Activated CD4-positive, alpha-beta T cell treated with anti-CD3 and anti-CD28 coated beads for 24 hours (primary cell): ENCODE measurements around the gene NCOR2.
A peak's percentile ranks its signal among the peaks of the same experiment; 100 is the strongest.

Source experiments
- DNase-seq, 2 donors: peaks; one replicate each; pipeline ENCODE4 v3.0.0-alpha.2; 2020; ENCODE audit warnings: low read depth in 2 of 2

The NCOR2 gene

DNA sequence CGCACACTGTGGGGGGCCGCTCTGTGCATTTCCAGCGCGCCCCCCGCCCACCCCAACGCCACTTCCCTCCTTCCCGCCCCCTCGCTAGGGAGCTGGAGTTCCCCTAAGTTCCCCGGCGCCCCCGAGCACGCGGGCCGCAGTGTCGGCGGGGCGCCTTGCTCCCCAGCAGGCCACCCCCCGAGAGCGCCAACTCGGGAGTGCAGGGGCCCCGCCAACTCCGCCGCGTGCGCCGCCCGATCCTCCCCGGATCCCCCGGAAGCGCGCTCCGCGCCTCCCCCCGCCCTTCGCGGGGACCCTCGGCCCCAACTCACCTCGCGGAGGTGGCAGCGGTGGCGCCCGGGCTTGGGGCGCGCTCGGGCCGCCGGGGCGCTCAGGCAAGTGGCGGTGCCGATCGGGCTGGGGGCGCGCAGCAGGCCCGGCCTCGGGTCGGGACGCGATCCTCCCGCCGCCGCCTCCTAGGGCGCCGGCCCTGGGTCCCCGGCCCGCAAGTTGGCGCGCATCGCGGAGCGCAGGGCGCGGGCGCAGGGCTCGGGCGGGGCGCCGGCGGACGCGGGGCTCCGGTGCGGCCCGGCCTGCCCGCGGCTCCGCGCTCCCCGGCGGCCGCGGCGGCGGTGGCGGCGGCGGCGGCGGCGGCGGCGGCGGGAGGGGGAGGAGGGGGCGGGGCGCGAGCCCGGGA, at the start of gene NCOR2:
NCOR2 (minus strand) TSS at position 616 of the 676 bp plus-strand sequence. CDS start 72,361 bp downstream, outside the sequence.
- DNase-seq = no peak

DNA sequence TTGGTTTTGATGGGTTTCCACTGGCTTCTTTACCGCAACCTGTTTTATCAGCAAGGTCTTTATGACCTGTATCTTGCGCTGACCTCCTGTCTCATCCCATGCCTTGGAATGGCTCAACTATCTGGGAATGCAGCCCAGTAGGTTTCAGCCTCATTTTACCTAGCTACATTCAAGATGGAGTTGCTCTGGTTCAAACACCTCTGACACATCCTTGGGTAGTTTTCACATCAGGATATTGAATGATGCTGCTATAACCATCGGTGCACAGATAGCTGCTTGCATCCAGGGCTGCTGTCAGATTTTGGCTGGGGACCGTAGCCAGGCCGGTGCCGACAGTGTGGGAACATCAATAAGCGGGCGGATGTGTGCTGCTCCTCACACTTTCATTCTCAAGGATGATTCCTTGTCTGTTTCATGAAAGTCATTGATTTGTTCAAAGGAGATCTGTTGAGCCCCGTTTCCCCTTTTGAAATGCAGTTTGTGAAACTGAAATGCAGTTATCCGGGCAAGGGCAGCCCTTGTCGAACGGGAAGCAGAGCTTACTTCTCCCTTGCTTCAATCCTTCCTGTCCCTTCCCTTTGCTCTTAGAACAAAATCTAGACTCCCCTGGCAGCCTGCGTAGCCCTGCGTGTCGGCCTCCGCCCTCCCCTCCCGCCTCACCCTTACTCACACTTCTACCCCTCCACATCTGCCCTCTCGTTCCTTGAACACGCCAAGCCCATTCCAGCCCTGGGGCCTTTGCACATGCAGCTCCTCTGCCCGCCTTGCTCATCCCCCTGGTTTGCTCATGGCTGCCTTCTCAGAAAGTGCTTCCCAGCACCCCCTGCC, 49.2 kb upstream of the NCOR2 start:
- no peak for DNase-seq

GRCh38 chr12:124614512-124615292, 47.3 kb upstream of the NCOR2 start:
- no peak for DNase-seq

DNA sequence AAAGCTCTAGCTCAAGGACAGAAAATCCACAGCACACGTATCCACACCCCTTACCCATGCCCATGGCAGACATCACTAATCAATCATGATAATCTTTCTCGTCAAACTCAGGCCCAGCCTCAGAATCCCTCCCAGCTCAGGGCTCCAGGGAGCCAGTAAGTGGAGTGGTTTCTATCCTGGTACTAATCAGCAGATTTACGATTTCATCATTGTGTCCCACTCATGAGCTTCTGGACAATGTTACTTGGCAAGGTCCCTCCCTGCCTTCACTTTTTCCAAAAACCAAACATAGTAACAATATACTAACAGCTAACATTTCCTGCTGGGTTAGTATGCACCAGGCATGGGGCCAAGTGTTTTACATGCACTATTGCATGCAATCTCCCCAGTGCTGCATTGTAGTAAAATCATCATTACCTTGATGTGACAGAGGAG, 45.8 kb upstream of the NCOR2 start:
- DNase-seq = no peak

DNA sequence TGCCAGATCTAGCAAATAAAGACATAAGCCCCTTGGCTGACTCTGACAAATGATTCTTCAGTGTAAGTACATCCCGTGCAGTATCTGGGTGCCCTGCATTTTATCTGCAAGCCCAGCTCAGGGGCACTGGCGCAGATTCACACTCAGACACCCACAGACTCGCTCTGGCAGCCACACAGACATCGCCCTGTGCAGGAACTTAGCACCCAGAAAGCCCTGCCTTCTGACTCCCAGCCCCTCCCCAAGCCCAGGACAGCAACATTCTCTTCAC, 44.9 kb upstream of the NCOR2 start:
- no peak for DNase-seq

GRCh38 chr12:124611559-124612409, 44.4 kb upstream of the NCOR2 start:
- no peak for DNase-seq

GRCh38 chr12:124610629-124611558, 43.5 kb upstream of the NCOR2 start:
- DNase-seq = no peak

GRCh38 chr12:124610021-124610612, 42.7 kb upstream of the NCOR2 start:
- DNase-seq = no peak

DNA sequence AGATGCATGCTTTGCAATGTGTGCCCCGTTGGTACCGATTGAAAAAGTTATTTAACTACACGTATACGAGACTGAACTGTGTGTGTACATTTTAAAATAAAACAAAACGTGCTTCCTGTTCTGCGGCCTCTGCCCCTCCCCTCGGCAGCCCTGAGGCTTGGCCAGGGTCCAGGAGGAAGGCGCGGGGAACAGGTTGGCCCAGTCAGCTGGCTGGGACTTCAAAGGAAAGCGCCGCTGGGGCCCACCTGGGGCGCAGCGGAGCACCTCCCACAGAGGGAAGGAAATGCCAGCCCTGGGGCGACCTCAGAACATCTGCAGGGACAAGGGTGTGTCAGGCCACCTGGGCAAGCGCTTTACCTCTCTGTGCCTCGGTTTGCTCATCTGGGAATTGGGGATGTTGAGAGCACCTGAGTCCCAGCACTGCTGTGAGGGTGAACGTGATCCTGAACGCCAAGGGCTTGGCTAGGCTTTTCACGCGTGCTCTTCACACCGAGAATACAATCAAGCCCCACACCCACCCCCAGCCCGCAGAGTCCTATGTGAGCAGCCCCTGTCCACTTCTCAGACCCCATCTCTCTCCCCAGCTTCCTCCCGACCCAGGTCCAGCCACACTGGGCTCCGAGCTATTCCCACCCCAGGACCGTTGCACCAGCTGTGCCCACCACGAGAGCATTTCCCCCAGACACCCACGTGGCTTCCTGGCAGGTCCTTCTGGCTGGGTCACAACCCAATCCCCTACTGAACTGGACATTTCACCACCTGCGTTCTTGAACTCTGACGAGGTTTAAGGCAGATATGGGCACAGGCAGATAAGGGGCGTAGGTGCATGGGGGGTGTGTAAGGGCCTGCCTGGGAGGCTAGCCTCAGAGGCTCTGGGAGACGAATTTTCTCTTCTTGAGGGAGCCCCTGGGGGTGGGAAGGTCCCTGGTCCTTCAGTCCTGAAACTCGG, 41.9 kb upstream of the NCOR2 start:
- peak; percentile 46 to 60 for DNase-seq

DNA sequence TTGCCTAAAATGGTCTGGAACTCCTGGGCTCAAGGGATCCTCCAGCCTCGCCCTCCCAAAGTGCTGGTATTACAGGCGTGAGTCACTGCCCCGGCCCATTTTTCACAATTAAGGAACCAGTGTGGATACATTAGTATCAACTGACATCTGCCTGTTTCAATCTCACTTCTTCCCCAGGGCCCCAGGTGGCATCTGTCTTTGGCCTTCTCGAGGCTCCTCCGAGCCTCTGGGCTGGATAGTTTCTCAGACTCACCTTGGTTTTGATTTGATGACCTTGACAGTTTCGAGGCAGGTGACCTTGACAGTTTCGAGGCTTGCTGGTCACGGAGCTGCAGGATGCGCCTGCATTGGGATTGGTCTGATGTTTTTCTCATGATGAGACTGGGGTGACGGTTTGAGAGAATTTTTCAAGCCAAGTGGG, 41.0 kb upstream of the NCOR2 start:
- DNase-seq = no peak

- DNase-seq = no peak
Measured at GRCh38 chr12:124607681-124608425, 40.4 kb upstream of the NCOR2 start.

- no peak for DNase-seq
Measured at GRCh38 chr12:124605883-124606774, 38.7 kb upstream of the NCOR2 start.

GRCh38 chr12:124605150-124605882, 37.9 kb upstream of the NCOR2 start:
- DNase-seq = no peak

GRCh38 chr12:124604264-124604680, 36.9 kb upstream of the NCOR2 start:
- DNase-seq = no peak

GRCh38 chr12:124603831-124604251, 36.4 kb upstream of the NCOR2 start:
- DNase-seq = no peak

DNA sequence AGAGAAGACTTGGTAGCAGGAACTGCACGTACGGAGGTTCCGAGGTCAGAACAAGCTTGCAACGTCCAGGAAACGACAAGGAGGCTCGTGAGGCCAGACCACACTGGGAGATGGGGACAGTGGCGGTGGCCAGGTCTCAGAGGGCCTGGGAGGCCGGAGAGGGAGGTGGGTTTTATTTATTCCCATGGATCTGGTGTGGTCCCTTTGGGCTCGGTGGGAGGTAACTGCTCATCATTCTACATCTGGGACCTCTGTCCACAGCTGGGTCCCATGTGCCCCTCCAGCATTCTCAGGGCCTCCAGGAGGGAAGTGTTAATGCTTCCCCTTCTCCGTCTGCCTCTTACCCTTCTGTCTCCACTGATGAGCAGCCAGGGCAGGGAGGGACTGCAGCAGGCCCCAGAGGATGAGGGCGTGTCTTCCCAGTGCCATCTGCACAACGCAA, 35.7 kb upstream of the NCOR2 start:
- no peak for DNase-seq
